Mammary epithelial cell (primary cell): ENCODE data around the gene CHRNB1.

Experiments used
- EZH2 ChIP-seq: IDR thresholded peaks from 2 replicates; pipeline ENCODE4 v1.6.1; 2012; ENCODE audit warnings: low read length, inconsistent platforms, borderline replicate concordance
- TF ChIP-seq, protein P1 (sequence below), 2 donors: IDR thresholded peaks in 1 of 2; conservative IDR thresholded peaks in 1 of 2; 2 replicates each; pipeline ENCODE4 v1.5.1; 2011 to 2012; ENCODE audit warnings: inconsistent platforms in 2 of 2, low read length in 2 of 2, mild to moderate bottlenecking in 2 of 2, control low read depth in 1 of 2, low read depth in 1 of 2; ENCODE audit not compliant: insufficient read depth in 1 of 2; ENCODE audit errors: extremely low read depth in 1 of 2

- TF ChIP-seq, protein P1, sequence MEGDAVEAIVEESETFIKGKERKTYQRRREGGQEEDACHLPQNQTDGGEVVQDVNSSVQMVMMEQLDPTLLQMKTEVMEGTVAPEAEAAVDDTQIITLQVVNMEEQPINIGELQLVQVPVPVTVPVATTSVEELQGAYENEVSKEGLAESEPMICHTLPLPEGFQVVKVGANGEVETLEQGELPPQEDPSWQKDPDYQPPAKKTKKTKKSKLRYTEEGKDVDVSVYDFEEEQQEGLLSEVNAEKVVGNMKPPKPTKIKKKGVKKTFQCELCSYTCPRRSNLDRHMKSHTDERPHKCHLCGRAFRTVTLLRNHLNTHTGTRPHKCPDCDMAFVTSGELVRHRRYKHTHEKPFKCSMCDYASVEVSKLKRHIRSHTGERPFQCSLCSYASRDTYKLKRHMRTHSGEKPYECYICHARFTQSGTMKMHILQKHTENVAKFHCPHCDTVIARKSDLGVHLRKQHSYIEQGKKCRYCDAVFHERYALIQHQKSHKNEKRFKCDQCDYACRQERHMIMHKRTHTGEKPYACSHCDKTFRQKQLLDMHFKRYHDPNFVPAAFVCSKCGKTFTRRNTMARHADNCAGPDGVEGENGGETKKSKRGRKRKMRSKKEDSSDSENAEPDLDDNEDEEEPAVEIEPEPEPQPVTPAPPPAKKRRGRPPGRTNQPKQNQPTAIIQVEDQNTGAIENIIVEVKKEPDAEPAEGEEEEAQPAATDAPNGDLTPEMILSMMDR (conservative IDR thresholded peaks at IDR 0.05 in 1 of 2, IDR thresholded peaks at IDR 0.05 in 1 of 2; ENCODE audit: extremely low read depth in 1 of 2, insufficient read depth in 1 of 2, low read depth in 1 of 2, low read length in 2 of 2), result no peak
- no peak for TF ChIP-seq EZH2
These were observed 19.1 kb upstream of the CHRNB1 start for GRCh38 chr17:7425756-7426155.
